Measurements from ENCODE around the gene UCHL1.
A peak's percentile ranks its signal among the peaks of the same experiment; 100 is the strongest.

The UCHL1 gene

GRCh38 chr4:41256740-41257256 lies at the start of gene UCHL1:
TSS of gene UCHL1 (plus strand) at chr4:41256928. CDS start at chr4:41256977, 49 bp downstream.
- peak; percentile 97 for DNase-seq (ENCODE audit: low spot score)

GRCh38 chr4:41207291-41207831 lies 49.4 kb upstream of the UCHL1 start:
- no peak for DNase-seq (ENCODE audit: low spot score)

DNA sequence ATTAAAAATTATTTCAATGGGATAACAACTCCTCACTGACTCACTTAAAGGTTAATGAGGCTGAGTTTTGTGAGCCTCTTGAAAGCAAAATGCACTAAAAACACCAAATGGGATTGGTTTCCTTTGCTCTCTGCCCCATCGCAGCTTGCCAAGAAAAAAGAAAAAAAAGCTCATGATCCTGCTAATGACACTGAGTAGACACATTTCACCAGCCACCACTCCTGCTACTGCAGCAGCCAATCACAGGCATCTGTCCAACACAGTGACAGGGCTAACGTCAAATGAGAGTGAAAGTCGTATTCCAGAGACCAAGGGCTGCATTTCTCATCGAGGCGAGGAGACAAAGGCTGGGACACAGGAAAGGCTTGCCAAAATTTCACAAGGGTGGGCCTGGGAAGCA lies 47.5 kb upstream of the UCHL1 start:
- no peak for DNase-seq (ENCODE audit: low spot score)

DNA sequence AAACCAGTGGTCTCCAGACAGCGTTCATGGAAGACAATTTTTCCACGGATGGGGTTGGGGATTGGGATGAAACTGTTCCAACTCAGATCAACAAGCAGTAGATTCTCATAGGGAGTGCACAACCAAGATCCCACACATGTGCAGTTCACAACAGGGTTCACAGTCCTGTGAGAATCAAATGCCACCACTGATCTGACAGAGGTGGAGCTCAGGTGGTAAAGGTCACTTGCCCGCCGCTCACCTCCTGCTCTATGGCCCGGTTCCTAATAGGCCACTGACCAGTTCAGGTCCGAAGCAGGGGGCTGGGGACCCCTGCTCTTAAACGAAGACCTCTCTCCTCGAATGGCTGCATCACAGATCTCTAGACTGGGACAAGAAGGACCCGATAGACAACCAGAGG lies 46.8 kb upstream of the UCHL1 start:
- DNase-seq (ENCODE audit: low spot score) = no peak

DNA sequence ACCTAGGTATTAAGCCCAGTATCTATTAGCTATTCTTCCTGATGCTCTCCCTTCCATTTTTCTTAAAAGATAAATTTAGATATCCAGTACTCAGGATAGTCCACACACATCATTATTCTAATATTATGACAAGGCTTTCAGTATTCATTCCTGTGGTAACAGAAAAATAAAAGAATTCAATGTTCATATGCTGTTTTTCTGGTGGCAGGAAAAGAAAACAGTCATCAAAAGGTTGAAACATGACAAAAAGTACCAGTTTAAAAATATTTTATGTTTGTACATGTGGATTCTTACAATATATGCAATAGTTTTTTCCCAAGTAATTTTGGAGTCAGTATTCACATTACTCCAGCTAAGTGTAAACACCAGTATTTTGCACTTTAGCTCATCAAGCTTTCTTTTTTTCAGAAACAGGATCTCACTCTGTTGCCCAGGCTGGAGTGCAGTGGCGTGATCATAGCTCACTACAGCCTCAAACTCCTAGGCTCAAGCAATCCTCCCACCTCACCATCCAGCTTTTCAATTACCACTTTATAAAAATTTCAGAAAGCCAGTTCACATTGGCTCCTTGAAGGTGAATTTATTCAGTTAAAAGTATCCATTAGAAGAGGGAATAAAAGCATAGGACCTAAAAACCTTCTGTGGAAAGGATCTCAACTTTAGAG lies 44.6 kb upstream of the UCHL1 start:
- no peak for DNase-seq (ENCODE audit: low spot score)

DNA sequence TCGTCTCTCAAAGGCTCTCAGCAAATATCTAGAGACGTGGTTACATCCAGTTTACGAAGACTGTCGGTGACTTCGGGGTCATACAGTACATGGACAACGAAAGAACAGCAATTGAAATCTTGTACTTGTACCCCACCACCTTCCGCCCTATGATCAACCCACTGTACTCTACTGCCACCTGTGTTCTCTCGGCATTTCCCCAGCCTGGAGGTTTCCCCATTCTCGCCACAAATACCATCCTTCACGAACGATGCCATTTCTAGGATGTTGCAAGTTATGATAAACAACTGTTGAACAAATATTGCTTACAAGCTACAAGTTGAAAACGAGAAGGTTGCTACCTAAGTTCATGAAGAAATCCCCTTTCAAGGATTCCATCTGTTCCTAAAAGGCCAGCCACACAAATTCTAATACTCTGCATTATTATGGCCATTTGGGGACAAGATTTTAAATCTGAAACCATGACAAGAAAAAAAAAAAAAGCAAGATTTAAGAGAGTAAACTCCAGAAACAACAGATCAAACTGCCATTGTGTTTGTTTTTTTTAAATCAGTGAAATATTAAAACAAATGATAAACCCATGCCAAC lies 44.0 kb upstream of the UCHL1 start:
- peak; percentile 55 for DNase-seq (ENCODE audit: low spot score)

DNA sequence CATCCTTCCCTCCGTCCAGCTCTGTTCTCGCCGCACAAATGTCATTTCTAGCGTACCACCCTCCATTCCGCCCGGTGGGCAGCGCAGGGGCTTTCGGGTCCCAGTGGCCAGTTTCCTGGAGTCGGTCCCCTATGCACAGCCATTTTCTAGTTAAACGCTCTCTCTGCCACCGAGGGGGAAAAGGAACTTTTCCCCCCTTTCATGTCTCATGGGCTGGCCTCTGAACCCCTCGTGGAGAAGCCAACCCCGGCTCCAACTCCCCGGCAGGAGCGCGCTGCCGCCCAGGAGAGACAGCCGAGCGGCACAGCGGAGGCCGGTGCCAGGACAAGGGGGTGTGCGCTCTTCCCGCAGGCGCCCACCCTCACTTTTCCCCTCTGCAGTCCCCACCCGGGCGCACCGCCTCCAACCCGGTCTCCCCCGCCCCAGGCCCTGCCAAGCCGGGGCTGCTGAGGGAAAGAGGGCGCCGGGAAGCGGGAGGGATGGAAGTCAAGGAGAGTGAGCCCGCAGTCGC lies 43.0 kb upstream of the UCHL1 start:
- no peak for DNase-seq (ENCODE audit: low spot score)

GRCh38 chr4:41214136-41214824 lies 42.4 kb upstream of the UCHL1 start, which contains the start of gene APBB2:
TSS of gene APBB2 (minus strand) at chr4:41214542. CDS start at chr4:41033254, 181,288 bp downstream.
- DNase-seq (ENCODE audit: low spot score) = peak; percentile 97

- DNase-seq (ENCODE audit: low spot score) = no peak
Observed at GRCh38 chr4:41214825-41215146, 41.9 kb upstream of the UCHL1 start.

GRCh38 chr4:41215155-41215554 lies 41.6 kb upstream of the UCHL1 start:
- no peak for DNase-seq (ENCODE audit: low spot score)

- DNase-seq (ENCODE audit: low spot score) = no peak
Observed at GRCh38 chr4:41215969-41216293, 40.8 kb upstream of the UCHL1 start.

DNA sequence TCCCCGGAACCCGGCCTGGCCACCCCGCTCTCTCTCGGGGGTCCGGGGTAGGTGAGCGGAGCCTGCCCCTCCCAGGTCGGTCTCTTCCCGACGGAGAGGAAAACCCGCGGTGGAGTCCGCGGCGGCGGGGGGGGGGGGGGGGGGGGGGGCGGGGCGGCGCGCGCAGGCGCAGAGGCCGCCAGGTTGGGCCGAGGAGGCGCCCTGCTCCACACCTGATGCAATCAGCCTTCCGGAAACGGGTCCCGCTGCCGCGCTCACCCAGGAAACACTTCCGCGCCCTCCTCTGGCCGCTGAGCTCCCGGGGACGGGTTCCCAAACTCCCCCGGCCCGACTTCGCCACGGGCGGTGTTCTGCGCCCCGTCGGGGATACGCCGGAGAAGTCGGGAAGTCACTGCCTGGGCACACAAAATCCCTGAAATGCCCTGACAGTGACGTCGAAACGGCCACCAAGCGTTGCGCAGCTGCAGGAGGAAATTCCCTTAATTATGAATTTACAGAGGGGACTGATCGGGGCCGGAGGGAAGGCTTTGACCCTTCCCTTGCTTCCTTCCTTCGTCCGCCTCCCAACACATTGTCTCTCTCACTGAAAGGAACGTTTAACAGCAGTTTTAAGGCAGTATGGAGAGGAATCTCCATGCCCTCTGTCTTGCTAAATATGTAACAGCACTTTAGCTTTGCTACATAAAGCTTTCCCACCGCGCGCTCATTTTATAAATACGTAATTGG lies 40.3 kb upstream of the UCHL1 start:
- DNase-seq (ENCODE audit: low spot score) = peak; percentile 96

DNA sequence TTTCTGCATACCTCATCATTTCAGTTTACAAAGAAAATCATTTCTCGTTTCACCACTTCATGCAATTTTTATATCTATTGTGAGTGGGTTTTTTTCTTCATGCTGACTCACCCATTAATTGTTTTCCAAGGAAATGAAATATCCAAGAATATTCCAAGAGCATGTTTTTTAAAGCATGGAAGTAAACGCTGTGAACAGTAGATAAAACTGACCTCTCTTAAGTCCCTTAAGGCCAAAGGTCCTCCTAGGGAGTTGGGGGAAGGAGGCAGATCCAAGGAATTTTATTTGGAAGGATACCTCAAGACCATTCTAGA lies 39.8 kb upstream of the UCHL1 start:
- DNase-seq (ENCODE audit: low spot score) = no peak

GRCh38 chr4:41217374-41217773 lies 39.4 kb upstream of the UCHL1 start:
- no peak for DNase-seq (ENCODE audit: low spot score)

- no peak for DNase-seq (ENCODE audit: low spot score)
Observed at GRCh38 chr4:41218703-41219102, 38.0 kb upstream of the UCHL1 start.

- DNase-seq (ENCODE audit: low spot score) = no peak
Observed at GRCh38 chr4:41219421-41219950, 37.2 kb upstream of the UCHL1 start.

GRCh38 chr4:41221850-41222645 lies 34.7 kb upstream of the UCHL1 start:
- no peak for DNase-seq (ENCODE audit: low spot score)

DNA sequence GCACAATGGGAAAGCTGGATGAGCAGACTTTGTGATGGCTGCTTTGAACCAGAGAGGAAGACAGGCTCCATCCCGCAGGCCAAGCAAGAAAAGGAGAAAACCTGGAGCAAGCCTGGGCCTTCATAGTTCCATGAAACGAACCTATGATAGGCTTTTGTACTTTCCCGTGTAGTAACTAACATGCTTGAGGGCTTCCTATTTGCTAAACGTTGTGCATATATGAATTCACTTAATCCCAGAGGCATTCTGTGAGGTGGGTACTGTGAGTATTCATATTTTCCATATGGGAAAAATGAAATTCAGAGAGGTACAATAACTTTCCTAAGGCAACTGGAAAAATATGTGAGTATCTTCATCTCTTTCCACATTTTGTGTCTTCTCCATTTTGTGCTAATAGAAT lies 28.8 kb upstream of the UCHL1 start:
- DNase-seq (ENCODE audit: low spot score) = no peak

DNA sequence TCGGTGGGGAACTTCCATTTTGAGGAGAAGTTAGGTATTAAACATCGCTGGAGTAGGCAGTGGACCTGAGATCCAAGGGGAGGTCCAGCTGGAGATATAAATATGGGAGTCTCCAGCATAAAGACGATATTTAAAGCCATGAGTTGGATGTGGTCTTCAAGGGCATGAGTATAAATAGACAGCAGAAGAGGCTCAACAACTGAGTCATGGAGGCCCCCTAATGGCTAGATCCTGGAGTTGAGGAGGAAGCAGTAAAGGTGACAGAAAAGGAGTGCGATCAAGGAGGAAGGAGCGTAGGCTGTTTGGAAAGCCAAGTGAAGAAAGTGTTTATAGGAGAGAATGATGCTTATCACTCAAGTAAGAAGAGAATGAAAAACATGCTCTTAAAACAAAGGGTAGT lies 24.3 kb upstream of the UCHL1 start:
- DNase-seq (ENCODE audit: low spot score) = no peak

- DNase-seq (ENCODE audit: low spot score) = no peak
Observed at GRCh38 chr4:41232856-41233255, 23.9 kb upstream of the UCHL1 start.

GRCh38 chr4:41236032-41236431 lies 20.7 kb upstream of the UCHL1 start:
- DNase-seq (ENCODE audit: low spot score) = no peak
